Measurements from ENCODE around the gene LILRB1. TPM values are rescaled to one million over a fixed set of nuclear protein-coding genes. Genes with fewer than 3 reads are reported as not detected.

LILRB1 gene
- total RNA-seq, 2 donors from 2014 or later: 7.9 to 10.0 TPM

DNA sequence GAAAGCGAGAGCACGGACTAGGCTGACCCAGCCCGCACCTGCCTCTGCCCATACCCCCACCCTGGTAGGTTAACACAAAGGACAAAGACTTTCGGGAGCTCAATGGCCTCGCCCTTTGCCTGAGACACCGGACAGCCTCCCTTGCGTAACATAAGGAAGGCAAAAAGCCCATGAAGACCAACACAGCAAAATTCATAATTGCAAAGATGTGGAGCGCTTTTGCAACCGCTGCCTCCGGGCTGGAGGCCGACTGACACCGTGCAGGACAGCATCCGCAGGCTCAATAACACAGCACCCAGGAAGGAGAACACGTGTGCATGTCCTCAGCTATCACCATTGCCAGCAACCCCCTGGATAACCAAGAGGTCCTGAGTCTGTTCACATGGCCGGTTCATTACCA lies 21.5 kb upstream of the LILRB1 start:
- ATAC-seq (ENCODE audit: insufficient number of reproducible peaks, low FRiP score, low read depth): no peak
- DNase-seq (ENCODE audit: low spot score): no peak
- no peak overlapping the region for H3K4me3 ChIP-seq
- no peaks in the 10 kb centered on the region for H3K36me3 ChIP-seq
- TF ChIP-seq, protein P1, sequence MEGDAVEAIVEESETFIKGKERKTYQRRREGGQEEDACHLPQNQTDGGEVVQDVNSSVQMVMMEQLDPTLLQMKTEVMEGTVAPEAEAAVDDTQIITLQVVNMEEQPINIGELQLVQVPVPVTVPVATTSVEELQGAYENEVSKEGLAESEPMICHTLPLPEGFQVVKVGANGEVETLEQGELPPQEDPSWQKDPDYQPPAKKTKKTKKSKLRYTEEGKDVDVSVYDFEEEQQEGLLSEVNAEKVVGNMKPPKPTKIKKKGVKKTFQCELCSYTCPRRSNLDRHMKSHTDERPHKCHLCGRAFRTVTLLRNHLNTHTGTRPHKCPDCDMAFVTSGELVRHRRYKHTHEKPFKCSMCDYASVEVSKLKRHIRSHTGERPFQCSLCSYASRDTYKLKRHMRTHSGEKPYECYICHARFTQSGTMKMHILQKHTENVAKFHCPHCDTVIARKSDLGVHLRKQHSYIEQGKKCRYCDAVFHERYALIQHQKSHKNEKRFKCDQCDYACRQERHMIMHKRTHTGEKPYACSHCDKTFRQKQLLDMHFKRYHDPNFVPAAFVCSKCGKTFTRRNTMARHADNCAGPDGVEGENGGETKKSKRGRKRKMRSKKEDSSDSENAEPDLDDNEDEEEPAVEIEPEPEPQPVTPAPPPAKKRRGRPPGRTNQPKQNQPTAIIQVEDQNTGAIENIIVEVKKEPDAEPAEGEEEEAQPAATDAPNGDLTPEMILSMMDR (IDR thresholded peaks at IDR 0.05): no peak
- no peaks in the 10 kb centered on the region for H3K27me3 ChIP-seq (replicated peaks; ENCODE audit: insufficient read depth)
- H3K27ac ChIP-seq: no peak overlapping the region
- H3K4me1 ChIP-seq (ENCODE audit: control insufficient read depth in 1 of 2, low read depth in 2 of 2): no peaks in the 10 kb centered on the region
- no peaks in the 10 kb centered on the region for H3K9me3 ChIP-seq

DNA sequence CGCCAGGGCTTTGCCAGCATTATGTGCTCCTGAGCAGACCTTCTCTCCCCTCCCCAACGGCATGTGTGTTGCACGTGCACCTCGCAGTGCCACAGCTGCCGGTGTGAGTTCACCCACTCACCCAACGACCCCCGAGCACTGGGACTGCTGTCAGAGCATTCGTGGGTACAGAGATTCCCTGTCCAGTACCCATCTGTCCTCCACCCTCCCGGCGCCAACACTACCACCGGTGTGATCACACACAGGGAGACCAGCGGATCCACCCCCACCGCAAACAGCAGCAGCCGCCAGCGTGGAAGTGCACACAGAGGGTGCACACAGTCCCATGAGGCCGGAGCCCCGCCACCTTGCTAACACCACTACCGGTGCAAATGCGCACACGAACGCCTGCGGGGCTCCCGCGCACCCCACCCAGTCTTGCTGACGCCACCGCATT lies 20.9 kb upstream of the LILRB1 start:
- H3K27me3 ChIP-seq (replicated peaks; ENCODE audit: insufficient read depth): no peaks in the 10 kb centered on the region
- H3K4me3 ChIP-seq: no peak overlapping the region
- TF ChIP-seq, protein P1 (IDR thresholded peaks at IDR 0.05): no peak
- H3K9me3 ChIP-seq: no peaks in the 10 kb centered on the region
- ATAC-seq (ENCODE audit: insufficient number of reproducible peaks, low FRiP score, low read depth): no peak
- no peaks in the 10 kb centered on the region for H3K4me1 ChIP-seq (ENCODE audit: control insufficient read depth in 1 of 2, low read depth in 2 of 2)
- no peaks in the 10 kb centered on the region for H3K36me3 ChIP-seq
- DNase-seq (ENCODE audit: low spot score): no peak
- H3K27ac ChIP-seq: no peak overlapping the region

DNA sequence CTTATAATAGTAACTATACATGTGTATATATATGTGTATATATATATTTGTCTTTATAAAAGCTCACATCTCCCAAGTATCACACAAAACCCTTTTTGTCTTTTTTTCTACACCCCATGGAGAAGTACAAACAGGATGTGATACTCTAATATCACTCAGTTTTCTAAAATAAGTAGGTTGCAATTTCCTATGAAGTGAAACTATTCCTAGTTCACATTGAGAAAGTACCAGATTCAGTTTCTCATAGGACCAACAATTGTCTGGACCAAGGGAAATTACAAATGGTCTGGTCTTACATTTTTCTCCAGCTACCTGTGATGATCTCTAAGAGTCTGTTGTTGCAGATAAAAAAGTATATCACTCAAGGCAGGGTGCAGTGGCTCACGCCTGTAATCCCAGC lies 17.9 kb upstream of the LILRB1 start:
- no peak for ATAC-seq (ENCODE audit: insufficient number of reproducible peaks, low FRiP score, low read depth)
- no peak for DNase-seq (ENCODE audit: low spot score)
- TF ChIP-seq, protein P1 (IDR thresholded peaks at IDR 0.05): no peak
- H3K4me3 ChIP-seq: no peak overlapping the region
- no peaks in the 10 kb centered on the region for H3K9me3 ChIP-seq
- no peaks in the 10 kb centered on the region for H3K4me1 ChIP-seq (ENCODE audit: control insufficient read depth in 1 of 2, low read depth in 2 of 2)
- H3K27me3 ChIP-seq (replicated peaks; ENCODE audit: insufficient read depth): no peaks in the 10 kb centered on the region
- H3K36me3 ChIP-seq: no peaks in the 10 kb centered on the region
- no peak overlapping the region for H3K27ac ChIP-seq

DNA sequence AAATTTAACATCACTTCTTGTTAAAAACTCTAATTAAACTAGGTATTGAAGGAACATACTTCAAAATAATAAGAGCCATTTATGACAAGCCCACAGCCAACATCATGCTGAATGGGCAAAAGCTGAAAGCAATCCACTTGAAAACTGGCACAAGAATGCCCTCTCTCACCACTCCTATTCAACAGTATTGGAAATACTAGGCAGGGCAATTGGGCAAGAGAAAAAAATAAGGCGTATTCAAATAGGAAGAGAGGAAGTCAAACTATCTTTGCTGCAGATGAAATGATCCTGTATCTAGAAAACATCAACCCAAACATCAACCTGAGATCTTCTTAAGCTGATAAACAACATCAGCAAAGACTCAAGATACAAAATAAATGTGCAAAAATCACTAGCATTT lies 15.6 kb upstream of the LILRB1 start:
- Histone ChIP-seq H3K9me3 (no peaks in the 10 kb centered on the region), H3K27me3 (replicated peaks; ENCODE audit: insufficient read depth) (no peaks in the 10 kb centered on the region), H3K4me1 (ENCODE audit: control insufficient read depth in 1 of 2, low read depth in 2 of 2) (no peaks in the 10 kb centered on the region), H3K27ac (no peak overlapping the region), H3K4me3 (no peak overlapping the region), H3K36me3 (no peaks in the 10 kb centered on the region)
- ATAC-seq (ENCODE audit: insufficient number of reproducible peaks, low FRiP score, low read depth) (no peak), DNase-seq (ENCODE audit: low spot score) (no peak)
- TF ChIP-seq, protein P1 (IDR thresholded peaks at IDR 0.05): no peak

DNA sequence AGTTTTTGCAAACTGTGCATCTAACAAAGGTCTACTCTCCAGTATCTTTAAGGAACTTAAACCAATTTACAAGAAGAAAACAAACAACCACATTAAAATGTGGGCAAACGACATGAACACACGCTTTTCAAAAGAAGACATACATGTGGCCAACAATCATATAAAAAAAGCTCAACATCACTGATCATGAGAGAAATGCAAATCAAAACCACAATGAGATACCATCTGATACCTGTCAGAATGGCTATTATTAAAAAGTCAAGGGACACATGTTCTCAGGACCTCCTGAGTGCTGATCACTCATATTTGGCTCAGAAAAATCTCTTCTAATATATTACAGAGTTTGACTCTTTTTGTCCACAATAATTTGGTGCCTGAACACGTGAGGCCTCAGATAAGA lies 14.2 kb upstream of the LILRB1 start:
- no peaks in the 10 kb centered on the region for H3K27me3 ChIP-seq (replicated peaks; ENCODE audit: insufficient read depth)
- DNase-seq (ENCODE audit: low spot score): no peak
- H3K4me1 ChIP-seq (ENCODE audit: control insufficient read depth in 1 of 2, low read depth in 2 of 2): no peaks in the 10 kb centered on the region
- H3K9me3 ChIP-seq: no peaks in the 10 kb centered on the region
- H3K36me3 ChIP-seq: no peaks in the 10 kb centered on the region
- TF ChIP-seq, protein P1 (IDR thresholded peaks at IDR 0.05): no peak
- no peak overlapping the region for H3K27ac ChIP-seq
- ATAC-seq (ENCODE audit: insufficient number of reproducible peaks, low FRiP score, low read depth): no peak
- no peak overlapping the region for H3K4me3 ChIP-seq
